Measurements from ENCODE around the gene FHDC1.

FHDC1 gene

GRCh38 chr4:152979731-152980330 is 43.7 kb downstream of the FHDC1 start:
- Histone ChIP-seq H2BK15ac (ENCODE audit: low read depth, poor library complexity, severe bottlenecking) (no peak overlapping the region), H3K4me1 (ENCODE audit: control insufficient read depth, insufficient read depth, low read depth, low read length) (peaks cover 32% of the 10 kb centered on the region), H2BK12ac (ENCODE audit: low read length in 2 of 2) (no peak overlapping the region), H2AFZ (ENCODE audit: low read depth, low read length) (no peak overlapping the region), H3K14ac (ENCODE audit: low read length in 2 of 2) (no peak overlapping the region), H3K27me3 (ENCODE audit: control insufficient read depth in 1 of 2, insufficient read depth in 1 of 2, low read length in 2 of 2) (peaks cover 0 to 12% of the 10 kb centered on the region in 2 experiments), H4K8ac (ENCODE audit: low read length) (no peak overlapping the region), H4K91ac (ENCODE audit: low read length) (no peak overlapping the region), H3K9me3 (ENCODE audit: control insufficient read depth, low read length) (no peaks in the 10 kb centered on the region), H3K4me3 (ENCODE audit: insufficient read depth in 1 of 2, low read depth in 1 of 2, low read length in 2 of 2) (no peak overlapping the region), H3K18ac (ENCODE audit: low read depth in 1 of 2, low read length in 2 of 2) (no peak overlapping the region), H3K9ac (ENCODE audit: low read length) (no peak overlapping the region), H3K4ac (ENCODE audit: low read depth in 1 of 2, low read length in 2 of 2) (no peak overlapping the region), H3K79me1 (replicated peaks; ENCODE audit: low read length, poor library complexity, severe bottlenecking) (peaks cover 6% of the 10 kb centered on the region), H2BK5ac (ENCODE audit: low read depth, low read length, poor library complexity, severe bottlenecking) (no peak overlapping the region), H2BK120ac (ENCODE audit: low read depth, low read length) (no peak overlapping the region), H2AK5ac (ENCODE audit: low read length, severe bottlenecking) (peak overlapping the region; percentile 36), H3K23ac (ENCODE audit: low read length in 2 of 2) (no peak overlapping the region), H3K27ac (ENCODE audit: low read length, poor library complexity, severe bottlenecking) (no peak overlapping the region), H3K4me2 (ENCODE audit: low read length, poor library complexity, severe bottlenecking) (no peak overlapping the region), H3K36me3 (ENCODE audit: control insufficient read depth in 1 of 2, insufficient read depth in 2 of 2, low read depth in 1 of 2, low read length in 2 of 2) (peaks cover 0 to 32% of the 10 kb centered on the region in 2 experiments)
- no peak for DNase-seq
- 91% methylated on average over 10 of the region's 10 CpGs for WGBS

- H2BK5ac ChIP-seq (ENCODE audit: low read depth, low read length, poor library complexity, severe bottlenecking): peak overlapping the region; percentile 61
- H3K9ac ChIP-seq (ENCODE audit: low read length): no peak overlapping the region
- H3K4me2 ChIP-seq (ENCODE audit: low read length, poor library complexity, severe bottlenecking): no peak overlapping the region
- no peak overlapping the region for H3K18ac ChIP-seq (ENCODE audit: low read depth in 1 of 2, low read length in 2 of 2)
- H4K8ac ChIP-seq (ENCODE audit: low read length): no peak overlapping the region
- no peak overlapping the region for H2AK5ac ChIP-seq (ENCODE audit: low read length, severe bottlenecking)
- no peak overlapping the region for H2AFZ ChIP-seq (ENCODE audit: low read depth, low read length)
- H3K9me3 ChIP-seq (ENCODE audit: control insufficient read depth, low read length): no peaks in the 10 kb centered on the region
- H2BK15ac ChIP-seq (ENCODE audit: low read depth, poor library complexity, severe bottlenecking): no peak overlapping the region
- peaks cover 0 to 17% of the 10 kb centered on the region in 2 experiments for H3K36me3 ChIP-seq (ENCODE audit: control insufficient read depth in 1 of 2, insufficient read depth in 2 of 2, low read depth in 1 of 2, low read length in 2 of 2)
- H2BK12ac ChIP-seq (ENCODE audit: low read length in 2 of 2): no peak overlapping the region
- DNase-seq: no peak
- H3K4me3 ChIP-seq (ENCODE audit: insufficient read depth in 1 of 2, low read depth in 1 of 2, low read length in 2 of 2): no peak overlapping the region
- no peak overlapping the region for H4K91ac ChIP-seq (ENCODE audit: low read length)
- H3K27me3 ChIP-seq (ENCODE audit: control insufficient read depth in 1 of 2, insufficient read depth in 1 of 2, low read length in 2 of 2): peaks cover 0 to 12% of the 10 kb centered on the region in 2 experiments
- 84% methylated on average over 3 of the region's 5 CpGs for WGBS
- peaks cover 32% of the 10 kb centered on the region for H3K4me1 ChIP-seq (ENCODE audit: control insufficient read depth, insufficient read depth, low read depth, low read length)
- H3K79me1 ChIP-seq (replicated peaks; ENCODE audit: low read length, poor library complexity, severe bottlenecking): peaks cover 3% of the 10 kb centered on the region
- no peak overlapping the region for H3K14ac ChIP-seq (ENCODE audit: low read length in 2 of 2)
- no peak overlapping the region for H3K23ac ChIP-seq (ENCODE audit: low read length in 2 of 2)
- H3K4ac ChIP-seq (ENCODE audit: low read depth in 1 of 2, low read length in 2 of 2): no peak overlapping the region
- H3K27ac ChIP-seq (ENCODE audit: low read length, poor library complexity, severe bottlenecking): peak overlapping the region; percentile 85
- no peak overlapping the region for H2BK120ac ChIP-seq (ENCODE audit: low read depth, low read length)
Measured at GRCh38 chr4:152981278-152981677, 45.2 kb downstream of the FHDC1 start.

- no peak overlapping the region for H3K18ac ChIP-seq (ENCODE audit: low read depth in 1 of 2, low read length in 2 of 2)
- WGBS: 93% methylated on average over 4 of the region's 4 CpGs
Measured at GRCh38 chr4:152981842-152982241, 45.7 kb downstream of the FHDC1 start.

GRCh38 chr4:152983221-152983620 is 47.1 kb downstream of the FHDC1 start:
- Histone ChIP-seq H2BK15ac (ENCODE audit: low read depth, poor library complexity, severe bottlenecking) (no peak overlapping the region), H2AFZ (ENCODE audit: low read depth, low read length) (no peak overlapping the region), H3K4ac (ENCODE audit: low read depth in 1 of 2, low read length in 2 of 2) (no peak overlapping the region), H3K23ac (ENCODE audit: low read length in 2 of 2) (no peak overlapping the region), H2BK5ac (ENCODE audit: low read depth, low read length, poor library complexity, severe bottlenecking) (no peak overlapping the region), H3K36me3 (ENCODE audit: control insufficient read depth in 1 of 2, insufficient read depth in 2 of 2, low read depth in 1 of 2, low read length in 2 of 2) (peaks cover 0 to 3% of the 10 kb centered on the region in 2 experiments), H3K9me3 (ENCODE audit: control insufficient read depth, low read length) (no peaks in the 10 kb centered on the region), H4K8ac (ENCODE audit: low read length) (no peak overlapping the region), H3K4me3 (ENCODE audit: insufficient read depth in 1 of 2, low read depth in 1 of 2, low read length in 2 of 2) (peak overlapping the region in 1 of 2 experiments; percentile 0), H2BK12ac (ENCODE audit: low read length in 2 of 2) (no peak overlapping the region), H3K27ac (ENCODE audit: low read length, poor library complexity, severe bottlenecking) (peak overlapping the region; percentile 48), H4K91ac (ENCODE audit: low read length) (no peak overlapping the region), H3K79me1 (replicated peaks; ENCODE audit: low read length, poor library complexity, severe bottlenecking) (no peaks in the 10 kb centered on the region), H2AK5ac (ENCODE audit: low read length, severe bottlenecking) (peak overlapping the region; percentile 58), H2BK120ac (ENCODE audit: low read depth, low read length) (no peak overlapping the region), H3K4me1 (ENCODE audit: control insufficient read depth, insufficient read depth, low read depth, low read length) (peaks cover 31% of the 10 kb centered on the region), H3K4me2 (ENCODE audit: low read length, poor library complexity, severe bottlenecking) (no peak overlapping the region), H3K18ac (ENCODE audit: low read depth in 1 of 2, low read length in 2 of 2) (no peak overlapping the region), H3K27me3 (ENCODE audit: control insufficient read depth in 1 of 2, insufficient read depth in 1 of 2, low read length in 2 of 2) (peaks cover 0 to 10% of the 10 kb centered on the region in 2 experiments), H3K9ac (ENCODE audit: low read length) (no peak overlapping the region), H3K14ac (ENCODE audit: low read length in 2 of 2) (no peak overlapping the region)
- no peak for DNase-seq
- 44% methylated on average over 7 of the region's 7 CpGs for WGBS

More at GRCh38 chr4:152981842-152982241, 45.7 kb downstream of the FHDC1 start:
- Histone ChIP-seq H3K36me3 (ENCODE audit: control insufficient read depth in 1 of 2, insufficient read depth in 2 of 2, low read depth in 1 of 2, low read length in 2 of 2) (peaks cover 0 to 11% of the 10 kb centered on the region in 2 experiments), H3K79me1 (replicated peaks; ENCODE audit: low read length, poor library complexity, severe bottlenecking) (peaks cover 2% of the 10 kb centered on the region), H2AK5ac (ENCODE audit: low read length, severe bottlenecking) (peak overlapping the region; percentile 87), H3K9ac (ENCODE audit: low read length) (no peak overlapping the region), H3K27me3 (ENCODE audit: control insufficient read depth in 1 of 2, insufficient read depth in 1 of 2, low read length in 2 of 2) (peaks cover 0 to 12% of the 10 kb centered on the region in 2 experiments), H3K4ac (ENCODE audit: low read depth in 1 of 2, low read length in 2 of 2) (no peak overlapping the region), H3K14ac (ENCODE audit: low read length in 2 of 2) (no peak overlapping the region), H4K91ac (ENCODE audit: low read length) (no peak overlapping the region), H3K4me3 (ENCODE audit: insufficient read depth in 1 of 2, low read depth in 1 of 2, low read length in 2 of 2) (no peak overlapping the region), H3K27ac (ENCODE audit: low read length, poor library complexity, severe bottlenecking) (peak overlapping the region; percentile 85), H3K4me2 (ENCODE audit: low read length, poor library complexity, severe bottlenecking) (no peak overlapping the region), H2BK12ac (ENCODE audit: low read length in 2 of 2) (no peak overlapping the region), H2BK5ac (ENCODE audit: low read depth, low read length, poor library complexity, severe bottlenecking) (peak overlapping the region; percentile 0), H2BK120ac (ENCODE audit: low read depth, low read length) (no peak overlapping the region), H2BK15ac (ENCODE audit: low read depth, poor library complexity, severe bottlenecking) (no peak overlapping the region), H3K9me3 (ENCODE audit: control insufficient read depth, low read length) (no peaks in the 10 kb centered on the region), H4K8ac (ENCODE audit: low read length) (no peak overlapping the region), H2AFZ (ENCODE audit: low read depth, low read length) (no peak overlapping the region), H3K23ac (ENCODE audit: low read length in 2 of 2) (no peak overlapping the region), H3K4me1 (ENCODE audit: control insufficient read depth, insufficient read depth, low read depth, low read length) (peaks cover 32% of the 10 kb centered on the region)
- no peak for DNase-seq
